ENCODE results near the gene CIAO1. TPM values are rescaled to one million over a fixed set of nuclear protein-coding genes. Genes with fewer than 3 reads are reported as not detected.
A peak's percentile ranks its signal among the peaks of the same experiment; 100 is the strongest.

Gene CIAO1
- total and polyA plus RNA-seq, 10 donors: 31.3 to 122 (median 70.3) TPM

- no peak for DNase-seq
- intact Hi-C loops (cut with DNase I; ENCODE audit: low total_unique reads): no loop called here
- WGBS, 5 donors: 90 to 96% (median 95%) methylated on average over 7 to 9 of the region's 9 CpGs
- Histone ChIP-seq H3K4me3 (peak overlapping the region in 1 of 8 donors; percentile 57), H3K27me3 (replicated peaks in 1 of 7) (no peaks in the 10 kb centered on the region), H3K27ac (peak overlapping the region in 7 of 8 donors; percentile 92 to 99 (median 96)), H3K4me1 (peaks cover 11 to 53% (median 37%) of the 10 kb centered on the region in 6 donors), H3K36me3 (peaks cover 0 to 19% (median 0%) of the 10 kb centered on the region in 6 donors), H3K9me3 (no peaks in the 10 kb centered on the region)
- TF ChIP-seq CTCF (IDR thresholded peaks at IDR 0.05 in 8 of 11, conservative IDR thresholded peaks at IDR 0.05 in 3 of 11) (no peak), POLR2AphosphoS5 (IDR thresholded peaks at IDR 0.05) (no peak), POLR2A (IDR thresholded peaks at IDR 0.05) (no peak)
Observed at GRCh38 chr2:96240341-96241038, 25.5 kb upstream of the CIAO1 start.

- Histone ChIP-seq H3K27ac (peak overlapping the region; percentile 71 to 99 (median 96)), H3K27me3 (replicated peaks in 1 of 7) (no peaks in the 10 kb centered on the region), H3K4me1 (peaks cover 19 to 60% (median 44%) of the 10 kb centered on the region in 6 donors), H3K4me3 (peak overlapping the region in 1 of 8 donors; percentile 57), H3K36me3 (peaks cover 0 to 19% (median 0%) of the 10 kb centered on the region in 6 donors), H3K9me3 (no peaks in the 10 kb centered on the region)
- intact Hi-C loops (cut with DNase I; ENCODE audit: low total_unique reads): no loop called here
- TF ChIP-seq POLR2A (IDR thresholded peaks at IDR 0.05): no peak
- TF ChIP-seq CTCF (IDR thresholded peaks at IDR 0.05 in 8 of 11, conservative IDR thresholded peaks at IDR 0.05 in 3 of 11): no peak
- TF ChIP-seq POLR2AphosphoS5 (IDR thresholded peaks at IDR 0.05): no peak
- WGBS, 5 donors: 82 to 86% (median 83%) methylated on average over 2 of the region's 2 CpGs
- DNase-seq: no peak
Observed at GRCh38 chr2:96241227-96241626, 24.8 kb upstream of the CIAO1 start.

GRCh38 chr2:96241900-96242611, 24.0 kb upstream of the CIAO1 start:
- WGBS, 5 donors: 15 to 40% (median 20%) methylated on average over 5 of the region's 5 CpGs
- intact Hi-C loops (cut with DNase I; ENCODE audit: low total_unique reads): no loop called here
- H3K4me3 ChIP-seq: peak overlapping the region in 3 of 8 donors; percentile 1 to 57 (median 10)
- TF ChIP-seq POLR2A (IDR thresholded peaks at IDR 0.05): no peak
- peak in 1 of 3 donors; percentile 92 for TF ChIP-seq POLR2AphosphoS5 (IDR thresholded peaks at IDR 0.05)
- TF ChIP-seq CTCF (IDR thresholded peaks at IDR 0.05 in 8 of 11, conservative IDR thresholded peaks at IDR 0.05 in 3 of 11): no peak
- peaks cover 0 to 19% (median 0%) of the 10 kb centered on the region in 6 donors for H3K36me3 ChIP-seq
- DNase-seq: peak; percentile 92
- peak overlapping the region; percentile 71 to 99 (median 96) for H3K27ac ChIP-seq
- H3K27me3 ChIP-seq (replicated peaks in 1 of 7): no peaks in the 10 kb centered on the region
- no peaks in the 10 kb centered on the region for H3K9me3 ChIP-seq
- H3K4me1 ChIP-seq: peaks cover 21 to 68% (median 53%) of the 10 kb centered on the region in 6 donors

GRCh38 chr2:96243843-96244242, 22.2 kb upstream of the CIAO1 start:
- Histone ChIP-seq H3K36me3 (peaks cover 0 to 9% (median 0%) of the 10 kb centered on the region in 6 donors), H3K27ac (peak overlapping the region in 2 of 8 donors; percentile 95 to 99), H3K4me1 (peaks cover 21 to 86% (median 67%) of the 10 kb centered on the region in 6 donors), H3K27me3 (replicated peaks in 1 of 7) (no peaks in the 10 kb centered on the region), H3K9me3 (no peaks in the 10 kb centered on the region), H3K4me3 (no peak overlapping the region)
- no peak for DNase-seq
- WGBS, 5 donors: 83 to 99% (median 93%) methylated on average over 5 of the region's 5 CpGs
- intact Hi-C loops (cut with DNase I; ENCODE audit: low total_unique reads): no loop called here
- TF ChIP-seq POLR2AphosphoS5 (IDR thresholded peaks at IDR 0.05) (no peak), POLR2A (IDR thresholded peaks at IDR 0.05) (no peak), CTCF (IDR thresholded peaks at IDR 0.05 in 8 of 11, conservative IDR thresholded peaks at IDR 0.05 in 3 of 11) (no peak)
